Measurements from ENCODE around the gene EXOC6.
"Not testable (repeated sequence)": the region's sequence is repeated elsewhere in the genome, so short reads cannot be mapped to it uniquely, and the experiment has no call there.

The EXOC6 gene

GRCh38 chr10:92880917-92881316 is 32.6 kb downstream of the EXOC6 start:
- DNase-seq: no peak

DNA sequence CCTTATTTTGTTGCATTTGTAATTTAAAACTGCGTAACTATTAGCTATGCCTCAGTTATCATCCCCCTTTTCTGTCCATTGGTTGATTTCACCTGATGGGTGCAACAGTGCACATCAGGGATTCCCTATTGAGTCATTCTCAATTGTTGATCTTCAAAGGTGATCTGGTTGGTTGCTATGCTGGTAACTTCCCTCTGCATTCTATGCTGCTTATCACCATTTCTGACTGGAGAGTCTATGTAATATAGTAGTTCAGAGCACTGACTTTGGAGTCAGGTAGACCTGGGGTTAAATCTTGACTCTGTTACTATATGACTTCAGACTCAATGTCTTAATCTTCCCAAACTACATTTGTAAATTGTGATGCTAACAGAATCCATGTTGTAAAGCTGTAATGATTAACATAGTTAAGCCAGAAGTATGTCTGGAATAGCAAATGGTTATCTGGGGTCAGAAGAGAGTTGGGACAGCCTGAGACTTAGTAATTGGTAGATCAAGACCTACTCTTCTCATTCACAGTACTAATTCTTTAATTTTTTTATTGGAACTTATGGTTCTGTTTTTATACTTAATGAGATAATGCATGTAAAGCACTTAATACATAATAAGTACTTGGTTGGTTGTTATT is 38.1 kb downstream of the EXOC6 start:
- no peak for DNase-seq

DNA sequence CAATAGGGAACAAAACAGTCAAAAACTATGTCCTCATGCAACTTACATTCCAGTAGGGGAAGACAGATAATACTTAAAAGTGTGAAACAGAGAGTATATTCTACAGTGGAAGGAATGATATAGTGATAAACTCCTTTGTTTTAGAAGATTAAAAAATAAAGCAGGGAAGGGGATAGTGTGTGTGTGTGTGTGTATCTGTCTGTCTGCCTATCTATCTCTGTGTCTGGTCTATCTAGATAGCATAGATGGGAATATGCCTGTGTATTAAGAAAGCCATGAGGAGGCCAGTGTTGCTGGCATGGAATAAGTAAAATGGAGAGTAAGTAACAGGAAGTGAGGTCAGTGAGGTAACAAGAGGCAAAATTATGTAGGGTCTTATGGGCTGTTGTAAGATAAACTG is 42.2 kb downstream of the EXOC6 start:
- no peak for DNase-seq

DNA sequence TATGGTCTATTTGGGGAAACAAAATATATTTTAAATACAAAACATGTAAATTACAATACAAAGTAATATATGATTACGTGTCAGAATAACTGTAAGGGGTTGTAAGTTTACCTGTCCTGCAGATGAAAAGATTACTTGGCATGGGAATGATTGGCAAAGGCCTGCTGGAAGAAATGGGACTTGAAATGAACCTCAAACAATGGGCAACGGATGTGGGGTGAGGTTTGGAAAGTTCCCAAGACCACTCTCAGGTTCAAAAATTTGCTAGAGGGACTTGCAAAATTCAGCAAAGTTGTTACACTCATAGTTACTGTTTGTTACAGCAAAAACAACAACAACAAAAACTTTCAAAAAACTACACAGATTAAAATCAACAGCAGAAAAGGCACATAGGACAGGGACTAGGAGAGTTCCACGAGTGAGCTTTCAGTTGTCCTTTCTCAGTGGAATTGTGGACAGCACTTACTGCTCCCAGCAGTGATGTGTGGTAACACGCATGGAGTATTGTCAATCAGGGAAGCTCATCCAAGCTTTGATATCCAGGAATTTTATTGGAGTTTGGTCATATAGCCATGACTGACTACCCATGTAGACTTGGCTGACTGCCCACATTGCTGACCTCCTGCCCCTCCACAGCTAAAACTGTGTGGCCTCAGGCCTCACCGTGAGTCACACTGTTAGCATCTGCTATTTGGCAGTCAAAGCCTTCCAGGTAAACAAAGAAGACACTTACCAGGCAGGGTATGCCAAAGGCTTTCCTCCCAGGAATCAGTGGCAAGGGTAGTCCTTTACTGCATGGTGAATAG is 43.8 kb downstream of the EXOC6 start:
- DNase-seq: no peak

DNA sequence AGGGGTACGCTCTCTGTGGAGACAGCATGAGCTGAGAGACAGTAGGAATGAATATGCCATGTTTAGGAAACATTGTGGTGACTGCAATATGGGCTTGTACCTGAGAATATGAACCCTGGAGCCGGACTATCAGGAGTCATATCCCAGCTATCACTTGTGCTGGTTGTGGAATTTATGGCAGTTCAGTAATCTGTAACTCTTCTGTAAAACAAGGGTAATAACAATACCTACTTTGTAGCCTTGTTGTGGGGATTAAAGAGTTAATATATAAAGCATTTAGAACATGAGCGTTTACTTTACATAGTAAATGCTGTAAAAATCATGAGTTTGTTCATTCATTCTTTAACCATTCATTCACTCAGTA is 44.4 kb downstream of the EXOC6 start:
- DNase-seq: no peak

DNA sequence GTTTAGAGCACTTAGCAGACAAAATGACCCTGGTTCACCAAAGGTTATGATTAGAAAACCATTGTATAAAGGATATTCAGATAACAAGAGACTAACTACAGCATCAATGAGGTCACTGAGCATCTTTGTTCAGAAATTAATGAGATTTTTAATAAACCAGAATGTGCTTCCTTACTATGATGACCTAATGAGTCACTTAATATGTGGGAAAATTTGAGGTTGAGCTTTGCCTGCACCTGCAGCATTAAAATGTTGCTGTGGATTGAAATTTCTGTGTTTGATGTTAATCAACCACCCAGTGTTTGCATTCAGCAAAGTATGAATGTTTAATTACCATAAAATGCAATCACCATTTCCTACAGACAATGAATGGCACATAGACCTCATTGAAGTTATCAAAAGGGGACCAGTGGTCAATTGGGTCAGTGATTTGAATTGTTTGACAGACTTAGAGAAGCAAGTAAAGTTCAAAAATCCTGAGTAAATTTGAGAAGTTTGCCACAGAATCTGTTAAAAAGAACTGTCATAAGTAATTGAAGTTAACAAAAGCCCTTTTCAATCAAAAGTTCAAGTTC is 45.8 kb downstream of the EXOC6 start:
- no peak for DNase-seq

- no peak for DNase-seq
Measured at GRCh38 chr10:92897916-92898315, 49.6 kb downstream of the EXOC6 start.

GRCh38 chr10:92901819-92902251 is 53.5 kb downstream of the EXOC6 start:
- DNase-seq: no peak

GRCh38 chr10:92903633-92904032 is 55.3 kb downstream of the EXOC6 start:
- DNase-seq: no peak

DNA sequence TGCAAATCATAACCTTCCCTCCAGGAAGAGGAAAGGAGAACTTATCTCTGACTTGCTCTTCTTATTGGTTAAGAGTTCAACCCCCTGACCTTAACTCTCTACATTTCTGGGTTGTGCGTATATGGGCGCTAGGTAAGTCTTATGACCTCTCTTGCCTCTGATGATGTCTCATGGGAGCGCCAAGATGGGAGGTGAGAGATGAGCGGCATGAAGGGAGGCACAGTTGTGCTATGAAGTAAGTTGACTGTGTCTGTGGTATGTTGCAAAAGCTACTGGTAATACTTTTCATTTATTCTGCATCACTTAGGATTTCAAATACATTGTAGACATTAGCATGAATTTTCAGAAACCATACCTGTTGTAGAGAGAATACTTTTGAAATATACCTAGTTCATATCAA is 59.0 kb downstream of the EXOC6 start:
- no peak for DNase-seq

GRCh38 chr10:92912631-92913030 is 64.3 kb downstream of the EXOC6 start:
- DNase-seq: not testable (repeated sequence)

GRCh38 chr10:92913973-92914372 is 65.7 kb downstream of the EXOC6 start:
- DNase-seq: no peak

- DNase-seq: peak; percentile 37
Measured at GRCh38 chr10:92914478-92915325, 66.4 kb downstream of the EXOC6 start.

DNA sequence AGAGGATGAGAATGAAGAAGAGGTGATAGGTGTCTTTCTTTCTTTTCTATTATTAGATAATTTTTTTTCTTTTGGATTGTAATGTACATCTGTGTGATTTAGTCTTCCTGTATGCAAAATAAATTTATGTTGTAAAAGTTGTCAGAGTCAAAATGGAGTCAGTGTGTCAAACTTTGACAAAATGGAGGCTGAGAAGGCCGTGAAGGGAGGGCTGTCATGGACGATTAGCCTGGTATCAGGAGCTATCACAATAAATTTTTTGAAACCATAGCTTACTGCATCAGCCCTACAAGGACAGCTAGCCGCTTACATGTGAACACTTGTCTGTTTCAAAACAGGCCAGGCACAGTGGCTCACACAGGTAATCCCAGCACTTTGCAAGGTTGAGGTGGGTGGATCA is 67.6 kb downstream of the EXOC6 start:
- DNase-seq: no peak

- no peak for DNase-seq
Measured at GRCh38 chr10:92916433-92916832, 68.1 kb downstream of the EXOC6 start.

DNA sequence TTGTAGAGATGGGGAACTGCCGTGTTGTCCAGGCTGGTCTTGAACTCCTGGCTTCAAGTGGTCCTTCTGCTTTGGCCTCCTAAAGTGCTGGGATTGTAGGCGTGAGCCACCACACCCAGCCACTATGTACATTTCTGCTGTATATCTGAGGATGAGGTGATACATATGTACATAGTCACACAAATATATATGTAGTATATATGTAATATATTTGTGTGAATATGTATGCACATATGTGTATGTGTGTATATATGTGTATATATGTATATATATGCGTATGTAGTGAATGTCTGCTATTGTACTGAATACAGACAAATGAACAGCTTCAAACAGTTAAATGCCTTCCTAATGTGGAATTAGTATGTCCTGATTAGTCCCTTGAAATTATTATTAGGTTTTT is 70.3 kb downstream of the EXOC6 start:
- no peak for DNase-seq

DNA sequence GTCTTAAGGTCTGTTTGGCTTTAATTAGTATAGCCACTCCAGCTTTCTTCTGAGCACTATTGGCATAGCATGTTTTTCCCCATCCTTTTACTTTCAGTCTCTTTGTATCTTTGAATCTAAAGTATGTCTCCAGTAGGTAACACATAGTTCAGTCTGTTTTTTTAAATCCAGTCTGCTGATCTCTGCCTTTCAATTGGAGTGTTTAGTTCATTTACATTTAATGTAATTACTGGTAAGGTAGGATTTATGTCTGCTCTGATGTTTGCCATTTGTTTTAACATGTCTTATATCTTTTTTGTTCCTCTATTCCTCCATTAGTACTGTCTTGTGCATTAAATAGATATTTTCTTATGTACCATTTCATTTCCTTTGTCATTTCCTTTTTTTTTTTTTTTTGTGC is 72.5 kb downstream of the EXOC6 start:
- DNase-seq: no peak

GRCh38 chr10:92923416-92923815 is 75.1 kb downstream of the EXOC6 start:
- DNase-seq: no peak

GRCh38 chr10:92929896-92930295 is 81.6 kb downstream of the EXOC6 start:
- DNase-seq: no peak

DNA sequence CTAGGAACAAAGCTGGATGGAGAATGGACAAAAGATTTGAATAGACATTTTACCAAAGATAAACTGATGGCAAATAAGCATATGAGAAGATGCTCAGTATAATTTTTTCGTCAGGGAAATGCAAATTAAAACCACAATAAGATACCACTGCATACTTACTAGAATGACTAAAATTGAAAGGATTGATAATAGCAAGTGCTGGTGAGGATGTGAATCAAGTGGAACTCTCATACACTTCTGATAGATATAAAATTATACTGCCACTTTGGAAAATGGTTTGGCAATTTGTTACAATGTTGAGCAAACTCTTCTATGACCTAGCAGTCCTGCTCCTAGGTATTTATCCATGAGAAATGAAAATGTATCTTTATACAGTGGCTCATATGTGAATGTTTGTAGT is 83.3 kb downstream of the EXOC6 start:
- no peak for DNase-seq

DNA sequence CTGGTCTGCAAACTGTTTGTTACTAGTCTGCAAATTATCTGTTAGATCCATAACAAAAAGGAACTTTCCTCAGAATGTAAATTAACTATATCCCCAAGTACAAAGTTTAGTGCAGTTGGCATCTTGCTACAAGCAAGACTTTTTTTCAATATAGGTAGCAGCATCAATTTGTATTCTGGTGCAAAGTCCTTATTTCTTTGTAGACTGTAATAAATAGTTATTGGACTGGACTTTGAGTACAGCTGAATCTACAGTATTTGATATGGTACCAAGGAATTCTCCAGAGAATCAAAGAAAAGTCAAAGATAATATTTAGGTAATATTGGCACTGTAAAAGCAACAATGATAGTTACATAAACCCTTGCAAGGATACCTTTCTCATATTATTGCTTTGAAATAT is 89.6 kb downstream of the EXOC6 start:
- DNase-seq: no peak

DNA sequence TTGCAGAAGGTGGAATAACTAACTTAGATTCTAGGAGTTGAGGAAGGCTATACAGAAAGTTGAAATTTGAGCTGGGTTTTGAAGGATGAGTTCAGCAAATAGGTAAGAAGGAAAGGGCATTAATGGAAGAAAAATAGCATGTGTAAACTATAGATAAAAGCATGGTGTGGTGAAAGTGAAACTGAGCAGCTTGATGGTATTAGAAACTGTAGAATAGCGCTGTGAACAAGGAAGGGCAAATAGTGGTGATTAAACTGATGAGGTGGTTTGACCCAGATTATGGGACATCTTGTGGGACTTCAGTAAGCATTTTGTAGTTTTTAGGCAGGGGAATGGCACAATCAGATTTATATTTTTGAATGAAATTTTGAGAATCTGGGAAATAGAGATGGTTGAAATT is 90.5 kb downstream of the EXOC6 start:
- DNase-seq: no peak

DNA sequence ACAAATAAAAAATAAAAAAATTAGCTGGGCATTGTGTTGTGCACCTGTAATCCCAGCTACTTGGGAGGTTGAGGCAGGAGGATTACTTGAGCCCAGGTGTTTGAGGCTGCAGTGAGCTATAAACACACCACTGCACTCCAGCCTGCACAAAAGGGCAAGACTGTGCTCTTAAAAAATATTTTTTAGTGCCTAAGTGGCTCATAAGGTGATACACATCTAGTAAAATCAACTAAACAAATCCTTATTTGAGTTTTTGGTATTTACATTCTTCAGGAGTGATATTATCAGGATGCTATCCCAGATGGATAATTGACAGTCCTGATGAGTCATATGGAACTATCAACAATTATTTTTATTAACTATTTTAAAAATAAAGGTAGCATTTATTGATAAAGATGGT is 93.9 kb downstream of the EXOC6 start:
- no peak for DNase-seq

GRCh38 chr10:92946491-92946890 is 98.2 kb downstream of the EXOC6 start:
- no peak for DNase-seq
